GM21717 (cell line): ENCODE data around the gene FMN2.

Source experiments
- ATAC-seq: cut with Tn5 transposase; IDR thresholded peaks from one replicate; pipeline ENCODE4 v1.9.1; 2021; ENCODE audit warnings: mild to moderate bottlenecking, moderate library complexity; ENCODE audit not compliant: unreplicated experiment

FMN2 gene

GRCh38 chr1:240474133-240474614 lies 382.5 kb downstream of the FMN2 start:
- no peak for ATAC-seq

GRCh38 chr1:240475832-240476231 lies 384.1 kb downstream of the FMN2 start:
- ATAC-seq, result no peak

- no peak for ATAC-seq
Measured at GRCh38 chr1:240478536-240478935, 386.9 kb downstream of the FMN2 start.

- ATAC-seq, result no peak
Measured at GRCh38 chr1:240484804-240485443, 393.2 kb downstream of the FMN2 start.

GRCh38 chr1:240486611-240487010 lies 394.9 kb downstream of the FMN2 start:
- ATAC-seq, result no peak

DNA sequence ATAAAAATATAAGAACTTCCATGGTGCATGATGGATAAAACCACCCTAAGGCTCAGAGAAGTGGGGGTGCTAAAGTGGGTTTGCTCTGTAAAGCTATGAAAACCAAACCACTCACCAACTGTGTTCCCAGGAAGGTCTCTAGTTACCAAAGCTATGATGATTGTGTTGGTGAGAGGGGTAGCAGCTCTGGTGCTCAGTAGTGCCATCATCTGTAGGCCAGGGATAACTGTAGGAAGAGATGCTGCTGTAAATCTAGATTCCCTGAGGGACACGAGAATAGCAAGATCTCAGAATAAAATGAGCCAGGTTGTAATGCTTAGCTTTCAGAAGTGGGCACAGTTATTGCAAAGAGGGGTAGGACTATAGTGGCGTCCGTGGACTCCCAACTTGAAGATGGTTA lies 395.8 kb downstream of the FMN2 start:
- ATAC-seq, result no peak

DNA sequence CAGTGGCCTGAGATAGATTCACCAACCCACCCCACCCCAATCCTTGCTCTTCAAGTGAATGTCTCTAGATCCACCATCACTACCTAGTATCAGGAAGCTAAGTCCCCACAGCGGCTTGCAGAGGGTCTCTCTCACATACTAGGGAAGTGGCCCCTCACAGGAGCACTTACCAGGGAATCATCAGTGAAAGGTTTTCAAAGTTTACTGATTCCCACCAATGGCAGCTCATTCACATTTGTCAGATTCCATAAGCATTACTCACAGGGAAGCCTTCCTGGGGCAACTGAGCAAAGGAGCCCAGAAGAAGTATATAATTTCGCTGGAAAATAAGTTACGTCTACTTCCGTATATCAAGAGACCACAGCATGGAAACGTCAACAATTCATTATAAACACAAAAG lies 399.5 kb downstream of the FMN2 start:
- ATAC-seq, result no peak

DNA sequence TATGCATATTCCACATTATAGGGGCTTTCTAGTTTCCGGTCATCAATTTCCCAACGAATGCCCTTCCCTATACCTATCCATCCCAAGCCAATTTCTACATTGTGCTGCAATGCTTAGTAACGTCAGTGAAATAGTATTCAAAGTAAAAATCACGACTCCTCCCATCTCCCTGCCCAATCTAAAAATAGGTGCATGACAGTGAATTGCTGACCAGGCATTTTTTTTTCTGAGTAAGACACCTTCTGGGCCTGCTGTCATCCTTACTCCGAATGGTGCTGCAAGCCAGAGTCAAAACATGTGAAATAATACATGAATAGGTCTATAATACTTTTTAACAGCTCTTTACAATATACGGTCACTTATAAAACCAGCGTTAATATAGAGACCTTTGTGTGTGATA lies 400.1 kb downstream of the FMN2 start:
- ATAC-seq, result no peak

- ATAC-seq, result no peak
Measured at GRCh38 chr1:240492832-240493440, 401.3 kb downstream of the FMN2 start.

DNA sequence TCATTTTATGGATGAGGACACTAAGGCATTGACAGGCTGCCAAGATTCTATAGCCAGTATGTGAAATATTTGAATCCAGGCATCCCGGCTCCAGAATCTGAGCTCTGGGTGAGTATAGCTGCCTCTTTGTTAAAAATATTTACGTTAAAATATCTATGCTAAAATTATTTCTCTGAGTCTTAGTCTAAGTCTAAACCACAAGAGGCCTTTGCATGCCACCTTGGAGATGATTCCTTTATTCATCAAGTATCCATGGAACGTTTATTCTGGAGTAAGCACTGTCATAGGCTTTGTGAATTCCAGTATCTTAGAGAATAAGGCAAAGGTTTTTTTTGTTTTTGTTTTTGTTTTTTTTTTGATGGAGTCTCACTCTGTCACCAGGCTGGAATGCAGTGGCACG lies 403.9 kb downstream of the FMN2 start:
- ATAC-seq, result no peak

DNA sequence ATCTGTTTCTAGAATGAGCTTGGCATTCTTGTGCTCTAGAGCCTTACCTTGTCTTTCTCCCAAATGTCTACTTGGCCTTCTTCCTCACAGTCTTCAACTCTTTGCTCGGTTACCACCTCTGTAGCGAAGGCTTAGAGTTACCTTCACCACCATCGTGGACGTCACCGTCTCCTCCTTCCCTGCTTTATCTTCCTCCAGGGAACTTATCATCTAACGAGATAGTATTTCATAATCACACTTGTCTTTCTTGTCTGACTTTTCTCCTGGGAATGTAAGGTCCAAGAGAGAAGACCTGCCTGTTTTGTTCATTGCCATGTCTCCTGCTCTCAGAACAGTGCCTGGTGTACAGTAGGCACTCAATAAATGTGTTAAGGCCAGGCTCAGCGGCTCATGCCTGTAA lies 404.7 kb downstream of the FMN2 start:
- no peak for ATAC-seq

DNA sequence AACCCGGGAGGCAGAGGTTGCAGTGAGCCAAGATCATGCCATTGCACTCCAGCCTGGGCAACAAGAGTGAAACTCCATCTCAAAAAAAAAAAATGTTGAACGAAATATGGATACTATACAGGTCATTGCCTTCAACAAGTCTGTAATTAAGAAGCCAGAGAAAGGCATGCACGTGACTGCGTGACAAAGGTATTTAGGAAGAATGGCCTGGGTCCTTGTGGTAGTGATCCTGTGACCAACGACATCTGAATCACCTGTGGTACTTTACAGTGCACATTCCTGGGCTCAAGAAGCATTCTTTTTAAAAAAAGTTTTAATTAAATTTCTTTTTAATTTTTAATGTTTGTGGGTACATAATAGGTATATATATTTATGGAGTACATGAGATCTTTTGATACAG lies 405.3 kb downstream of the FMN2 start:
- no peak for ATAC-seq

DNA sequence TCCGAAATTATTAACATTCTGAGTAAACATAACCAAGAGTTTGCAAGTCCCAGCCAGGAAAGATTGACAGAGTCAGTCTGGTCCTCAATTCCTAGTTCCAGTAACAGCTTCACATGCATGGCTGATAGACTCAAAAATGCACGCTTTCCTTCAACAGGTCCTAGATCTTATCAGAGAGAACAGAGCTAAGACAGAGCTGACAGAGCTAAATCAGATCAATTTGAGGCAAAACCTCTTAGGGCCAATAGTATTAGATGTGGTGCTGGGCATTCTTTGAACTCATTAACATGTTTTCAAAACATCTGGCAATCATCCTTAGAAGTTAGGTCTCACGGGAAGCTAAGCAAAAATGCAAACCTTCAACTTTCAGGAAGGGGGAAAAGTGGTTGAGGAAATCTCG lies 406.2 kb downstream of the FMN2 start:
- ATAC-seq, result no peak

GRCh38 chr1:240498335-240498734 lies 406.7 kb downstream of the FMN2 start:
- no peak for ATAC-seq

DNA sequence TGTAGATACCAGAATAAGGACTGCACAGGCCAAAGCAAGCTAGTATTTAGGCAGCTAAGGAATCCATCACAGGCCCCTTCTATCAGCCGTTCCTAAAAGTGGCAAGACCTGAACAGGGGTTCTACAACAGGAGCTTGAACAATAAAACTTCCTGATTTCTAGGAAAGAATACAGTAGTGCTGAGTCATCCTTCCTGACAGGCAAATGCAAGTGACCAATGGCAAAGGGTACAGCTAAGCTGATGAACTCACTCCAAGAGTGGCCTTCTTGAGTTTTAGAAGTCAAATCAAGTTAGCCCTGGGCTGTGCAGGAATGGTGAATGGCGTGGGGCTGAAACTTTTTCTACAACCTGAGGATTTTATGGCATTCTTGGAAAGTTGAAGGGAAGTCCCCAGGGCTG lies 407.3 kb downstream of the FMN2 start:
- no peak for ATAC-seq

DNA sequence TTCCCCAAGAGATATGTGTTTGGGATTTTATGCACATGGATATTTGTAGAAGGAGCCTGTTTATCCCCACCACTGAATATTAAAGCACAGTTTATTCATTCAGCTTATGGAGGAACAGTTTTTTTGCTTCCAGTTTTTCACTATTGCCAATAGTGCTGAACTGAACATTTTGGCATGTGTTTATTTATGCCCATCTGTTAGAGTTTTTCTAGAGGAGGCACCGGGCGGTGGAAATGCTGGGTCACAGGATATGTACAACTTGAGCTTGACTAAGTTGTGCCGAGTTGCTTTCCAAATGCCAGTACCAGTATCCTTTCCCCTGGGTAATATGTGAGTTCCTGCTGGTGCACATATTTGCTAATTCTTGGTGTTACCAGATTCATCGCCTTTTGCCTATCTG lies 409.0 kb downstream of the FMN2 start:
- ATAC-seq, result no peak

DNA sequence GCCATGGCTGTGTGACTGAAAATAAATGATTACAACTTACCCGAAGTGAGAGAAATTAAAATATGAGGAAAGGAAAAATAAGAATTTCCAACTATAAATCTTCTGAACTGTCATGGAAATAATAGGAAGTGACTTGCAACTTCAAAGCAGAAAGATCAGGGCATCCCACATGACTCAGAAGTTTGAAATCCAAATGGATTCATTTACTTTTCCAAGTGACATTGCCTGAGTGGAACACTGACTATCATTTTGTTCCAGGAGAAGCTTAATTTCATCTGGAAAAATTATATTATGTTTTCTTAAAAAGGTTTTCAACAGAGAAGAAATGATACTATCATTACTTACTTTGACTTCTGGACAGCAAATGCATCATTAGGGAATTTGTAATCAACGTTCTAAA lies 409.4 kb downstream of the FMN2 start:
- no peak for ATAC-seq

DNA sequence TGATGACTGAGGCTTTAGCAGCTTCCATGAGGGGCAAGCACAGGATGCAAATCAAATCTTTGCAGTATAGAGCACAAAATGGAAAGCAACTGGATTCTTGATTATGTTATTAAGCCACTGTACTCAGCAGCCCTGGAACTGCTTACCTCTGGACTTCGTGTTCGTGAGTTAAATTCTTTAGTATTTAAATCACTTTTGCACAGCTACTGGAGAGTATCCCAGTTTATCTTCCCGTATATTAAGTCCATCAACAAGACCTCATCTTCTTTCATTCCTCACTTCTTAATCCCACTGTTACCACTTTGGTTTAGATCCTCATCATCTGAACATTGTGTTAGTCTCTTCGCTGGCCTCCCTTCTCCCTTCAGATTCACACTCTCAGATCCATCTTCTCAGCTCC lies 411.4 kb downstream of the FMN2 start:
- no peak for ATAC-seq

GRCh38 chr1:240503558-240503957 lies 411.9 kb downstream of the FMN2 start:
- ATAC-seq, result no peak

- ATAC-seq, result no peak
Measured at GRCh38 chr1:240506176-240506575, 414.5 kb downstream of the FMN2 start.

- no peak for ATAC-seq
Measured at GRCh38 chr1:240508201-240508600, 416.5 kb downstream of the FMN2 start.

GRCh38 chr1:240508950-240509349 lies 417.3 kb downstream of the FMN2 start:
- ATAC-seq, result no peak

DNA sequence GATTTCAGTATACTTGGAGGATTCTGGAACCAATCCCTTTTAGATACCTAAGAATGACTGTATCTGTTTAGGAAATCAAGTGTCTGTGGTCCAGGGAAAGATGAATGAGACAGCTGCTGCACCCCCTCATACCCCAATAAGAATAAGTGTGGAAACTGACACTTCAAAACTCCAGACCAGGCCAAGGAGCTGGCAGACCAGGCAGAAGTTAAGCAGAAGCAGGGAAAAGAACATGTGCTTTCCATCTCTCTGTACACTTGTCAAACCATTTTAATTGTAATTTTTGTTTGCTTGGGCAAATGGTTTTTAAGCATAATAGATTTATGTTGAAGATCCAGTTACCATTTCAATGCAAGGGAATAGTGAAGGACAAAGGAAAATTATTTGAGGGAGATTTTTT lies 420.1 kb downstream of the FMN2 start:
- no peak for ATAC-seq
